ENCODE data around the gene ZFYVE26.
A peak's percentile ranks its signal among the peaks of the same experiment; 100 is the strongest.
"Not testable (repeated sequence)": the region's sequence is repeated elsewhere in the genome, so short reads cannot be mapped to it uniquely, and the experiment has no call there.

The ZFYVE26 gene

DNA sequence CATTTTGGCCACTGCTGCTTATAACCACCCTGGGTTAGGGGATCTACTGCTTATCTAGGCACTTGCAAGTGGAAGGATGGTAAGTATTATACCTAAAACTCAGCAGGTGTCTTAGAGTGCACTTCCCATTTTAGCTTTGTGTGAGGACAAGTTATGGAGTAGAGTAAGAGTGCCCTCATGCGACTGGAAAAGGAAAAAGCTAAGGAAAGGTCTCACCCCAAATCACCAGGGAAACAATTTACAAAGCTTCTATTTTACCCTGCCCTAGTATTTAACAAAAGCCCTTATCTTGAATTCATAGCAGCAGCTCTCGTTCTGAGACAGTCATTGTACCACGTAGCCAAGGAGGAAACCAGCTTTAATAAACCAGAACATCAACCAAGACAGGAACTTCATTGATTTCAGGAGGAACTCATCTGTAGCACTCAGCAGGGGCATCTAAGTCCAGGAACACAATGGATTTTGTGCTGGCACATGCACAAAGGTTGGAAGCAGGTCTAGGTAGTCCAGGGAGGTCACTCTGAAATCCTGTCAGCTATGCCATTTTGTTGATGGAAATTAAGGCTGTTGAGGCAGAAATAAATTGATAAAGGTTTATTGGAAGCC lies 111.8 kb downstream of the ZFYVE26 start:
- DNase-seq, result peak; percentile 82

GRCh38 chr14:67703997-67704396 lies 112.4 kb downstream of the ZFYVE26 start:
- no peak for DNase-seq

GRCh38 chr14:67701492-67701891 lies 114.9 kb downstream of the ZFYVE26 start, which contains the start of gene RDH12:
RDH12 (plus strand) TSS chr14:67701886; CDS start chr14:67722643, 20,757 bp downstream.
- not testable (repeated sequence) for DNase-seq

- no peak for DNase-seq
These were observed 118.2 kb downstream of the ZFYVE26 start for GRCh38 chr14:67698179-67698578.

DNA sequence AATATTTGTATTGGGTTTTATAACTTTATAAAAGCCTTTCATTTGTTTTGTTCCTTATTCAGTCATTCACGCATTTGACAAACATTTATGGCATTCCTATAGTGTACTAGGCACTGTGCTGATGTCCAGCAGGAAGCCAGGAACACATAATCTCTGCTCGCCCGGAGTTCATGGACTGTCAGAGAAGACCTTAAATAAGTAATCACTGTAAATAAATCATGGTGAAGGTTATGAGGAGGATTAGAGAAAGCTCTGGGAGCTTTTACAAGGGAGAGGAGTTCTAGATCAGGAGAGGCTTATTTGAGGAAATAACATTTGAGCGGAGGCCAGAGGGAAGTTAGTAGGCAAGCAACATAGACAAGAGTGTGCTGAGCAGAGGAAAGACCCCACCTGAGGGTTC lies 119.4 kb downstream of the ZFYVE26 start:
- no peak for DNase-seq

All from eye (tissue), 1 donor.